Activated T-helper 2 cell treated with anti-CD3 and anti-CD28 coated beads, Interferon-gamma antibody, Interleukin-2, Interleukin-4, amounts not matched to agents 10 μg/mL and 5 μg/mL and 100 μg/mL, durations not matched to agents 14 hours and 24 hours and 36 hours (primary cell): ENCODE measurements around the gene G3BP2. TPM values are rescaled to one million over a fixed set of nuclear protein-coding genes. Genes with fewer than 3 reads are reported as not detected.
A peak's percentile ranks its signal among the peaks of the same experiment; 100 is the strongest.

Source experiments
- DNase-seq: peaks from one replicate; pipeline ENCODE4 v3.0.0; 2021; ENCODE audit warnings: low spot score
- H3K27ac Mint-ChIP-seq: one replicate; pipeline ENCODE4 v1.8.0; 2021; ENCODE audit warnings: mixed read lengths
- H3K27me3 Mint-ChIP-seq: one replicate; pipeline ENCODE4 v1.8.0; 2021; ENCODE audit warnings: low read depth, mixed read lengths
- H3K36me3 Mint-ChIP-seq: one replicate; pipeline ENCODE4 v1.8.0; 2021; ENCODE audit warnings: low read depth, mixed read lengths
- H3K4me1 Mint-ChIP-seq: one replicate; pipeline ENCODE4 v1.8.0; 2021; ENCODE audit warnings: low read depth, mixed read lengths
- H3K4me3 Mint-ChIP-seq: one replicate; pipeline ENCODE4 v1.8.0; 2021; ENCODE audit warnings: low read depth, mild to moderate bottlenecking, moderate library complexity, mixed read lengths
- H3K9me3 Mint-ChIP-seq: one replicate; pipeline ENCODE4 v1.8.0; 2021; ENCODE audit warnings: mixed read lengths
- intact Hi-C: fragments of 100-400 bp; cut with micrococcal nuclease; formaldehyde crosslinking; loops from one replicate; pipeline ENCODE4 v1.15.1; 2023
- total RNA-seq: library from RNA; stranded (reverse); gene quantifications from 2 replicates; pipeline ENCODE4 v1.2.3, GENCODE V29; 2022

The G3BP2 gene
- total RNA-seq, 1 donor from 2014 or later: 156 TPM

DNA sequence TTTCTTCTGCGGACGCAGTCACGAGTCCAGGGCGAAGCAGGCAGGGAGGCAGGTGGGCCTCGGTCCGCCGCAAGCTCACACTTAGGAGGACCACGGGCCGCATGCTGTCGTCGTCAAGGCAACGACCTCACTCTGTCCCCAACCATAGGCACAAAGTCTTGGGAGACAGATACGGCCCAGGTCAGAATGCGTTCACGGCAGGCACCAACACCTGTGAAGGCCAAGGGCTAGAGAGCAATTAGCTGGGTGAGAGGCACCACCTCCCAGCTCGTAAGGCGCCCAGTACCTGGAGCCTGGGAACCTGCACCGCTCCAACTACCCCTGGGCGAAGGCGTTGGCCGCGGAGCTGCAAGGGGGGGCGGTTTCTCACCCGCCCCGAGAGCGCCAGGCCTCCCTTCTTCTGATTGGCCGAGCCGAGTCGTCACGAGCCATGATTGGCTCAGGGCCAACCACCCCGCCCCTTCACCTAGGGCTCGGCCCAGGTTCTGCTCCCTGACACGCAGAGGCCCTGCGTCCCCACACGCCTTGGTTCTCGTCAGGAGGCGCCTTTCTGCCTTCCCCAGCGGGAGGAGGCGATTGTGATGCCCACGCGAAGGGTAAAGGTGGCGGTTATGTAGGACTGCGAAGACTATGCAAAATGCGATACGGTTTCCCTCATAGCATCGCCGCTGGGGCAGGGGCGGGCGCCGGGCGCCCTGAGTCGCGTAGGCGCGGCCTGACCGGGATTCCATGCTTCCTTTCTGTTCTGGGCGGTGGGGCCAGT, 42.9 kb downstream of the G3BP2 start, which contains the start of gene CDKL2:
TSS of gene CDKL2 (minus strand) at position 355 of the 763 bp plus-strand sequence. CDS start 4,540 bp downstream, outside the sequence.
- Mint-ChIP-seq H3K4me3 (peak within 1 kb of the TSS; percentile 82), H3K27ac (peak within 1 kb of the TSS; percentile 56), H3K27me3 (peaks cover 6% of the 10 kb centered on the region), H3K4me1 (peaks cover 12% of the 10 kb centered on the region), H3K9me3 (no peaks in the 10 kb centered on the region), H3K36me3 (no peaks in the 10 kb centered on the region)
- intact Hi-C loops: loop anchor here (1.0 to 2.0 kb wide), 3 partner anchors 24 to 94 kb away; partner anchors contain the start of genes G3BP2 and USO1
- peak; percentile 87 for DNase-seq

DNA sequence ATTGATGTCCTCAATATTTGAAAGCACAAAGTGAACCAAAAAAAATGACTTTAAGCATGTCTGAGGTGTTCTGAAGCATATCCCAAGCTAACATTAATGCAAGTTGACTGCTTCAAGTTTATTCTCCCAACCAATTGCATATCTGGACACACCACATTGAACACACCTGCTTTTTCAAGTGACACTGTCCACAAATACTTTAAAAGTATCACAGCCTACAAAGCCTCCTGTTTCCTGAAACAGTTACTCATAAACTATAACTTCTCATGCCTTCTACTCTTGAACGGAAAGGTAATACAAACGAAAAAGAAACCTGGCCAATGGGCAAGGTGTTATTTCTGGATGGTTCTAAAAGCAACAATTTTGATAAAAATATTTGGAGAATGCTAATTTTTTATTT, 44.0 kb downstream of the G3BP2 start:
- H3K4me3 Mint-ChIP-seq: peak overlapping the region; percentile 28
- intact Hi-C loops: no loop called here

DNA sequence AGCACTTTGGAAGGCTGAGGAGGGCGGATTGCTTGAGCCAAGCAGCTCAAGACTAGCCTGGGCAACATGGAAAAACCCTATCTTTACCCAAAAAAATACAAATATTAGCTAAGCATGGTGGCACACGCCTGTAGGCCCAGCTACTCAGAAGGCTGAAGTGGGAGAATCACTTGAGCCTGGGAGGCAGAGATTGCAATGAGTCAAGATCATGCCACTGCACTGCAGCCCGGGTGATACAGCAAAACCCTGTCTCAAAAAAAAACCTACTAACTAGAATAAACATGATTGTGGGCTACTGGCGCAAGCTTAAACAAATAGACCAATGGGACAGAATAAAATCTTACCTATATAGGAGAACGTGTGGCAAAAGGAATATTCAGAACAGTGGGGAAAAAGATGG, 50.2 kb downstream of the G3BP2 start:
- peaks cover 8% of the 10 kb centered on the region for H3K27me3 Mint-ChIP-seq
- no peak for DNase-seq
- no peak overlapping the region for H3K27ac Mint-ChIP-seq
- H3K4me3 Mint-ChIP-seq: no peak overlapping the region
- intact Hi-C loops: no loop called here
- H3K36me3 Mint-ChIP-seq: no peaks in the 10 kb centered on the region
- no peaks in the 10 kb centered on the region for H3K4me1 Mint-ChIP-seq
- no peaks in the 10 kb centered on the region for H3K9me3 Mint-ChIP-seq

More for the DNA sequence above, 44.0 kb downstream of the G3BP2 start:
- no peaks in the 10 kb centered on the region for H3K9me3 Mint-ChIP-seq
- H3K36me3 Mint-ChIP-seq: no peaks in the 10 kb centered on the region
- peaks cover 5% of the 10 kb centered on the region for H3K27me3 Mint-ChIP-seq
- DNase-seq: no peak
- H3K4me1 Mint-ChIP-seq: peaks cover 9% of the 10 kb centered on the region
- no peak overlapping the region for H3K27ac Mint-ChIP-seq

DNA sequence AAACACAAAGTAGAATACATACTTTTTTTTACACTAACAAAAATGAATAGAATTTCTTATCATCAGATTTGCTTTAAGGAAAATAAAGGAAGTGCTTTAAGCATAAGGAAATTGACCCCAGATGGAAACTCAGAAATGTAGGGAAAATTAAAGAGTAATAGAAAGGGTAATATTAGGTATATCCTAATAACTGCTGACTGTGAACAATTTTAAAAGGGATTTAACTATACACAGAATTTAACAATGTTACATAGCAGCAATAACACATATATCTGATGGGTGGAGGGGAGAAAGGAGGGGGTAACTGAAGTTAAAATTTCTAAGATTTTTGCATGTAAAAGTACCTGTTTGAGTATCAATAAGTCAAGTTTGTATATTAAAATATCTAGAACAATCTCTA, 51.5 kb downstream of the G3BP2 start:
- H3K27ac Mint-ChIP-seq: no peak overlapping the region

DNA sequence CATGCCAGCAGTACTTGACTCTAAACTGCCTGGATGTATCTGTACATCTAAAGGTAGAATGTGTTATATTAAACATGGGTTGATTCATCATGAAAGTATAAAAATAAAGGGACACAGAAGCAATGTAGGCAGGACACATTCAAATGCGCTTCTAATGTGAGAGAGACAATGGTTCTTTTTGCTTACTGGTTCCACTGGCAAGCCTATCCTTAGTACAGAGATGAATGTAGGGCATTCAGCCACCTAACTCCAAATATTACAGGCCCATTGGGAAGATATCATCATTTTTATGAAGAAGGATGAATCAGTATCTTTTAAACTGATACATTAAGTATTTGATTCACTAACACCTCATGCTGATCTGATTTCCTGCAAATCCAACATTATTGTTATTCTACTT, 60.9 kb downstream of the G3BP2 start:
- Mint-ChIP-seq H3K4me1 (no peaks in the 10 kb centered on the region), H3K4me3 (no peak overlapping the region), H3K27me3 (peaks cover 2% of the 10 kb centered on the region), H3K36me3 (no peaks in the 10 kb centered on the region), H3K9me3 (no peaks in the 10 kb centered on the region), H3K27ac (no peak overlapping the region)
- intact Hi-C loops: no loop called here
- no peak for DNase-seq

More for the DNA sequence above, 51.5 kb downstream of the G3BP2 start:
- Mint-ChIP-seq H3K27me3 (peaks cover 8% of the 10 kb centered on the region), H3K9me3 (no peaks in the 10 kb centered on the region), H3K36me3 (no peaks in the 10 kb centered on the region), H3K4me3 (no peak overlapping the region), H3K4me1 (no peaks in the 10 kb centered on the region)
- DNase-seq: no peak
- intact Hi-C loops: no loop called here

DNA sequence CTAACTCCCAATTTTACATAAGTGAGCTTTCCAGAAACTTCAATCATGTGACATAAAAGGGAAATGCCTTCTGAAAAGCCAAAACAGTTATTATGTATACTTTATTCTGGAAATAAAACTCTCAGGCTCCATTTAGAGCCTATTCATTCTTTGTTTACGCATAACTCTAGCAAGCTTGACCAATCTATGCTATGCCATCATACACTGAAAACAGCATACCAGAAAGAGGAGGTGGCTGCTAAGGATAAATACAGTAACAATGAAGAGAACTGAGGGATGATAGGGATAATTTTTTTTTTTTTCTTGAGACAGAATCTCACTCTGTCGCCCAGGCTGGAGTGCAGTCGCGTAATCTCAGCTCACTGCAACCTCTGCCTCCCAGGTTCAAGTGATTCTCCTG, 67.3 kb downstream of the G3BP2 start:
- no peak overlapping the region for H3K27ac Mint-ChIP-seq
- H3K36me3 Mint-ChIP-seq: no peaks in the 10 kb centered on the region
- DNase-seq: no peak
- peaks cover 3% of the 10 kb centered on the region for H3K4me1 Mint-ChIP-seq
- no peaks in the 10 kb centered on the region for H3K27me3 Mint-ChIP-seq
- no peaks in the 10 kb centered on the region for H3K9me3 Mint-ChIP-seq
- intact Hi-C loops: no loop called here
- no peak overlapping the region for H3K4me3 Mint-ChIP-seq

DNA sequence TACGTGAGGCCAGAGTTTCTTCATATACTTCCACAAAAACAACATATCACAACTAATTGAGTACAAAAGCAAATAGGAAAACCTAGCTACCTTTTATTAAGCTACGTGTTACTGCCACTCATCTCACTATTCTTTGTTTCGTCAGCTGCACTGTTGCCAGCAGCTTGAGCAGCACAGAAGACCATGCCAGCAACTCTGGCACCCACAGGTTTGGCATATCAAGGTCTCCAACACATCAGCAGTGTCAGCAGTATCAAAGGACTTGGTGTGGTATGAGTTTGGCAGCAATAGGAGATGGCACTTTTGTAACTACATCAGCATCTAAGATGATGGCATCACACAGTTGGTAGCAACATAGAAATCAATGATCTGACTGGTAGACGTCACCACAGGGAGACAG, 73.6 kb downstream of the G3BP2 start:
- Mint-ChIP-seq H3K36me3 (no peaks in the 10 kb centered on the region), H3K4me1 (peaks cover 2% of the 10 kb centered on the region), H3K9me3 (no peaks in the 10 kb centered on the region), H3K4me3 (no peak overlapping the region), H3K27ac (no peak overlapping the region), H3K27me3 (peaks cover 4% of the 10 kb centered on the region)
- DNase-seq: no peak
- intact Hi-C loops: no loop called here

DNA sequence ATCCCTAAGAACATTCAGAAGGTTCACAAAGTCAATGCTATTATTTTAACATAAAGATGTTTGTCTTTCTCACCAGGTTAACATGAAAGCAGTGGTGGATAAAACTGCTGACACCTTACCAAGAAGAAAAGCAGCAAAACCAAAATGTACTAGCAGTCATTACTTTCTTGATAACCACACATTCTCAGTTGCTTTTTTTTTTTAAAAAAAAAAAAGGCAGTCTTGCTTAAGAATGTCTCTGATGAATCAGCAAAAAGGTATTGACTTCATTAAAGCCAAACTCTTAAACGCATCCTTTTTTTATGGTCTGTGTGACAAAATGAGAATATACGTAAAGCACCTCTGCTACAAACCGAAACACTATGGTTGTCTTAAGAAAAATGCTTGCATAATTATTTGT, 74.8 kb downstream of the G3BP2 start:
- no peaks in the 10 kb centered on the region for H3K9me3 Mint-ChIP-seq
- peaks cover 2% of the 10 kb centered on the region for H3K4me1 Mint-ChIP-seq
- H3K4me3 Mint-ChIP-seq: no peak overlapping the region
- DNase-seq: no peak
- intact Hi-C loops: no loop called here
- no peaks in the 10 kb centered on the region for H3K36me3 Mint-ChIP-seq
- H3K27me3 Mint-ChIP-seq: peaks cover 4% of the 10 kb centered on the region
- H3K27ac Mint-ChIP-seq: no peak overlapping the region

DNA sequence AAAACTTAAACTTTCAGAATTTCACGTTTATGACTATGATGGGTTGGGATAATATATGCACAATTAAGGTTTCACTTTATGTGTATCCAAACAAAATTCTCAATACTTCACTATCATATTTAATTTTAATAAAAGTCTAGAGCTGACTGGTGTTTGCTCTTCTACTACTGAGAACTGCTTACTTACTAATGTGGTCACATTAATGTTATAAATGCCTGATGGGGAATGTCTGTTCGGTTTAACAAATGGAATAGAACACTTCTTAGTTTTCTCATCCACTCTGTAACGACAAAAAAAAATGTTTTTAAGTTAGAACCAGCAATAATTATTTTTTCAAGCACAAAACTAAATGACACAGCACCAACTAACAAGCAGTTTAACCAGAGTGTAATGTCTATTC, 77.2 kb downstream of the G3BP2 start:
- intact Hi-C loops: no loop called here
- H3K4me3 Mint-ChIP-seq: no peak overlapping the region
- no peaks in the 10 kb centered on the region for H3K9me3 Mint-ChIP-seq
- no peak for DNase-seq
- no peaks in the 10 kb centered on the region for H3K36me3 Mint-ChIP-seq
- H3K27ac Mint-ChIP-seq: no peak overlapping the region
- H3K4me1 Mint-ChIP-seq: peaks cover 2% of the 10 kb centered on the region
- peaks cover 6% of the 10 kb centered on the region for H3K27me3 Mint-ChIP-seq

DNA sequence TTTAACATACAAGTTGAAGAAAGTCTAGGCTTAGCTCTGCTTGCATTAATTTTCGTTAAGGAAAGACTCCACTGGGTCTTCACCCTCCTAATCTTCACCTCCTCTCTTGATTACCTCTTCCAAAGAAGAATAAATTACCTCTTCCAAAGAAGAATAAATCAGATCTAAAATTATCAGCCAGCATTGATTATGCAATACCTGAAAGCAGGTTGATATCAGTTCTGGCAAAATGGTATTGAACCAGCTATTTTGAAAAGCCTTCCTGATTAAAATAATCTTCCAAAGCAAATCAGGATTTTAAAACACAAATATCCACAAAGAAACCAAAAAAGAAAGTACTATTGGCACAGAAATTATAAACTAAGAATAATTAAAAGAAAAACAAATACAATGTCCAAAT, 79.8 kb downstream of the G3BP2 start:
- intact Hi-C loops: no loop called here
- Mint-ChIP-seq H3K27ac (no peak overlapping the region), H3K9me3 (no peaks in the 10 kb centered on the region), H3K4me3 (no peak overlapping the region), H3K4me1 (peaks cover 2% of the 10 kb centered on the region), H3K36me3 (no peaks in the 10 kb centered on the region), H3K27me3 (peaks cover 2% of the 10 kb centered on the region)
- no peak for DNase-seq

Other genes with a start within 250 kb of the G3BP2 start
- gene RCHY1, start 159.0 kb downstream of the G3BP2 start, total RNA-seq: 22.9 and 25.4 TPM in 2 replicates
- 17.6 and 18.4 TPM in 2 replicates for gene THAP6, start 158.9 kb downstream of the G3BP2 start, total RNA-seq
- not detected in 2 replicates for gene ODAPH, start 117.3 kb downstream of the G3BP2 start, total RNA-seq
- gene CDKL2, start 42.9 kb downstream of the G3BP2 start, total RNA-seq: 0.23 and 0.57 TPM in 2 replicates
- 57.4 and 59.0 TPM in 2 replicates for gene USO1, start 51.2 kb upstream of the G3BP2 start, total RNA-seq
- gene PPEF2, start 229.0 kb upstream of the G3BP2 start, total RNA-seq: 0.11 TPM in 1 of 2 replicates, not detected in the other